Activated B cell treated with CpG ODN at 0.5 μM for 24 hours (primary cell): ENCODE results near the gene CALU. TPM values are rescaled to one million over a fixed set of nuclear protein-coding genes. Genes with fewer than 3 reads are reported as not detected.

ENCODE experiments used
- ATAC-seq: fragments of 200-7000 bp; cut with Tn5 transposase; one replicate; pipeline ENCODE4 v1.10.0; 2021; ENCODE audit warnings: low read depth, mild to moderate bottlenecking, moderate library complexity
- CTCF ChIA-PET: fragments of 350-600 bp; sonication (Branson Sonifier 250); formaldehyde crosslinking; loops from one replicate; lab custom pipeline; 2021; ENCODE audit warnings: antibody characterized with exemption; lab: Charles Lee
- POLR2A ChIA-PET: fragments of 350-600 bp; sonication (Branson Sonifier 250); formaldehyde crosslinking; loops from one replicate; lab custom pipeline; 2021; ENCODE audit warnings: antibody characterized with exemption; lab: Charles Lee
- DNase-seq: peaks from one replicate; pipeline ENCODE4 v3.0.0; 2022
- H3K27ac Mint-ChIP-seq: one replicate; pipeline ENCODE4 v1.8.0; 2020; ENCODE audit warnings: mixed read lengths
- H3K27me3 Mint-ChIP-seq: one replicate; pipeline ENCODE4 v1.8.0; 2021; ENCODE audit warnings: mixed read lengths
- H3K36me3 Mint-ChIP-seq: one replicate; pipeline ENCODE4 v1.8.0; 2021; ENCODE audit warnings: low read depth, mixed read lengths
- H3K4me1 Mint-ChIP-seq: one replicate; pipeline ENCODE4 v1.8.0; 2021; ENCODE audit warnings: mixed read lengths
- H3K4me3 Mint-ChIP-seq: one replicate; pipeline ENCODE4 v1.8.0; 2020; ENCODE audit warnings: mild to moderate bottlenecking, mixed read lengths
- H3K9me3 Mint-ChIP-seq: one replicate; pipeline ENCODE4 v1.8.0; 2020; ENCODE audit warnings: mixed read lengths
- CTCF ChIP-seq: fragments of 200-600 bp; IDR thresholded peaks from one replicate; pipeline ENCODE4 v1.8.0; 2022; ENCODE audit warnings: antibody characterized with exemption, mild to moderate bottlenecking
- intact Hi-C: fragments of 100-400 bp; cut with micrococcal nuclease; formaldehyde crosslinking; loops from one replicate; pipeline ENCODE4 v1.15.1; 2024
- total RNA-seq: library from RNA; stranded (reverse); gene quantifications from 2 replicates; pipeline ENCODE4 v1.2.3, GENCODE V29; 2022

Gene CALU
- total RNA-seq, 1 donor from 2014 or later = 15.4 TPM

- intact Hi-C loops = no loop called here
- DNase-seq (no peak), ATAC-seq (no peak)
- Mint-ChIP-seq H3K36me3 (no peaks in the 10 kb centered on the region), H3K4me3 (no peak overlapping the region), H3K9me3 (no peaks in the 10 kb centered on the region), H3K27ac (no peak overlapping the region), H3K4me1 (no peaks in the 10 kb centered on the region), H3K27me3 (peaks cover 19% of the 10 kb centered on the region)
- POLR2A ChIA-PET = interaction anchor here (0.6 kb wide), 1 partner anchor 657 kb away, joined by 4 read pairs; no protein-coding TSS in a partner anchor
- TF ChIP-seq CTCF = no peak
- CTCF ChIA-PET = no interaction called here
These were observed 28.7 kb upstream of the CALU start for GRCh38 chr7:128710481-128710880.

GRCh38 chr7:128713794-128714193, 25.4 kb upstream of the CALU start:
- H3K27me3 Mint-ChIP-seq = peaks cover 23% of the 10 kb centered on the region
- POLR2A ChIA-PET = no interaction called here
- no peak overlapping the region for H3K27ac Mint-ChIP-seq
- TF ChIP-seq CTCF = no peak
- CTCF ChIA-PET = no interaction called here
- intact Hi-C loops = no loop called here
- no peaks in the 10 kb centered on the region for H3K9me3 Mint-ChIP-seq
- ATAC-seq (no peak), DNase-seq (no peak)
- H3K4me1 Mint-ChIP-seq = no peaks in the 10 kb centered on the region
- H3K4me3 Mint-ChIP-seq = no peak overlapping the region
- no peaks in the 10 kb centered on the region for H3K36me3 Mint-ChIP-seq

GRCh38 chr7:128714701-128715495, 24.3 kb upstream of the CALU start:
- no peak for TF ChIP-seq CTCF
- peaks cover 23% of the 10 kb centered on the region for H3K27me3 Mint-ChIP-seq
- CTCF ChIA-PET = no interaction called here
- no peak overlapping the region for H3K4me3 Mint-ChIP-seq
- ATAC-seq (no peak), DNase-seq (no peak)
- H3K36me3 Mint-ChIP-seq = no peaks in the 10 kb centered on the region
- H3K27ac Mint-ChIP-seq = no peak overlapping the region
- H3K4me1 Mint-ChIP-seq = no peaks in the 10 kb centered on the region
- H3K9me3 Mint-ChIP-seq = no peaks in the 10 kb centered on the region
- intact Hi-C loops = no loop called here
- POLR2A ChIA-PET = no interaction called here

- POLR2A ChIA-PET = no interaction called here
- CTCF ChIA-PET = interaction anchor here (0.7 kb wide), 1 partner anchor 14 kb away, joined by 3 read pairs; no protein-coding TSS in a partner anchor
- intact Hi-C loops = no loop called here
- no peaks in the 10 kb centered on the region for H3K9me3 Mint-ChIP-seq
- no peak for TF ChIP-seq CTCF
- H3K27me3 Mint-ChIP-seq = peaks cover 14% of the 10 kb centered on the region
- ATAC-seq (no peak), DNase-seq (no peak)
- no peak overlapping the region for H3K4me3 Mint-ChIP-seq
- no peaks in the 10 kb centered on the region for H3K4me1 Mint-ChIP-seq
- H3K27ac Mint-ChIP-seq = no peak overlapping the region
- H3K36me3 Mint-ChIP-seq = no peaks in the 10 kb centered on the region
These were observed 20.1 kb upstream of the CALU start for GRCh38 chr7:128718967-128719642.

- no peak overlapping the region for H3K27ac Mint-ChIP-seq
- peaks cover 6% of the 10 kb centered on the region for H3K27me3 Mint-ChIP-seq
- no peaks in the 10 kb centered on the region for H3K9me3 Mint-ChIP-seq
- no peak for DNase-seq
- CTCF ChIA-PET = no interaction called here
- TF ChIP-seq CTCF = no peak
- no peaks in the 10 kb centered on the region for H3K4me1 Mint-ChIP-seq
- no peak overlapping the region for H3K4me3 Mint-ChIP-seq
- ATAC-seq = no peak
- no peaks in the 10 kb centered on the region for H3K36me3 Mint-ChIP-seq
- POLR2A ChIA-PET = no interaction called here
- intact Hi-C loops = no loop called here
These were observed 17.8 kb upstream of the CALU start for GRCh38 chr7:128721376-128721775.
